HG02938 (cell line): ENCODE measurements around the gene FIGNL1.

ENCODE experiments used
- ATAC-seq: cut with Tn5 transposase; IDR thresholded peaks from one replicate; pipeline ENCODE4 v1.9.1; 2021; ENCODE audit warnings: mild to moderate bottlenecking, moderate library complexity; ENCODE audit not compliant: unreplicated experiment

Gene FIGNL1, protein sequence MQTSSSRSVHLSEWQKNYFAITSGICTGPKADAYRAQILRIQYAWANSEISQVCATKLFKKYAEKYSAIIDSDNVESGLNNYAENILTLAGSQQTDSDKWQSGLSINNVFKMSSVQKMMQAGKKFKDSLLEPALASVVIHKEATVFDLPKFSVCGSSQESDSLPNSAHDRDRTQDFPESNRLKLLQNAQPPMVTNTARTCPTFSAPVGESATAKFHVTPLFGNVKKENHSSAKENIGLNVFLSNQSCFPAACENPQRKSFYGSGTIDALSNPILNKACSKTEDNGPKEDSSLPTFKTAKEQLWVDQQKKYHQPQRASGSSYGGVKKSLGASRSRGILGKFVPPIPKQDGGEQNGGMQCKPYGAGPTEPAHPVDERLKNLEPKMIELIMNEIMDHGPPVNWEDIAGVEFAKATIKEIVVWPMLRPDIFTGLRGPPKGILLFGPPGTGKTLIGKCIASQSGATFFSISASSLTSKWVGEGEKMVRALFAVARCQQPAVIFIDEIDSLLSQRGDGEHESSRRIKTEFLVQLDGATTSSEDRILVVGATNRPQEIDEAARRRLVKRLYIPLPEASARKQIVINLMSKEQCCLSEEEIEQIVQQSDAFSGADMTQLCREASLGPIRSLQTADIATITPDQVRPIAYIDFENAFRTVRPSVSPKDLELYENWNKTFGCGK

DNA sequence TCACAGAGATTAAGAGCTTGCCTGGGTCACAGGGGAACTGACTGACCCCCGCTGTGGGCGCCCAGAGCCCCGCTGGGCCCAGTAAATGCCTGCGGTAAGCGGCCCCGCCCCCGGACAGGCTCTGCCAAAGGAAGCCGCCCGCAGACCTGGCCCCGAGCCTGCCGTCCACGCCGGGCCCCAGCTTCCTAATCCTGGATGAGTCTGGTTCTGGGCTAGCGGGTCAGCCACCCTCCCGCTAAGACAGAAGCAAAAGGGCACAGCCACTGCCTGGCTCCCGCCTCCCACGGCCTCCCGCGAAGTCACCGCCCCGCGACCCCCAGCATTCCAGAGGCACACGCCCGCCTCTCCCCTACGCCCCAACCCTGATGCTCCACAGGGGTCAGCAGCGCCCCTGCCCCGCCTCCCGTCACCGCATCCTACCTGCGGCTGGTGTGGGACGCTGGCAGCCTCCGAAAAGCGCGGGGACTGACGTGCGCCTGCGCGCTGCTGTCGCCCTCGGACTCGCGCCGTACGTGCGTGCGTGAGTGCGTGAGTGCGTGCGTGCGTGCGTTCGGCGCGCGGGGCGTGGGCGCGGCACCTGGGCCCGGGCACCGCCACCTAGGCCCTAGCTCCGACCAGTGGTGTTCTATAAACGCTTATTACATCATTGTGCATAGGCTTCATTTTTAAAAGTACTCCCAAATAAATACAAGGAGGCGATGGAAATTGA is at the start of gene FIGNL1:
TSS of gene FIGNL1 (minus strand) at position 470 of the 709 bp plus-strand sequence. CDS start 3,063 bp downstream, outside the sequence.
- ATAC-seq, result peak; percentile 66

DNA sequence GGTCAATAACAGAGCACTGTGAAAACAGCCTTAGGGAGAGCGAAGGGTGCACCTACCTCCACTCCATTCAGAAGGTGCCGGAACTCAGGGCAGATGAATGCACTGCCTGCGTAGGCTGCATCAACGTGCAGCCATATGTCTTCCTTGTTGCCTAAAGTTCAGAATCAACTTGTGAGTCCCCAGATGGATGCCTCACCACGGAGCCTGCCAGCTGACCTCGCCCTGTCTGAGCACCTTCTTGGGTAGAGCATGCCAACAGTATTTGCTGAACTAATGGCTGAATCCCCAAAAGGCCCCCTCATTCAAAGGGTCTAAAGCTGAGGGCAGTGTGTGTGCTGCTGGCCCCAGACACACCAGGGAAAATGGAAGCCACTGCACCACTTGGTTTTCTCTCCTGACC is 48.9 kb upstream of the FIGNL1 start:
- ATAC-seq, result no peak

DNA sequence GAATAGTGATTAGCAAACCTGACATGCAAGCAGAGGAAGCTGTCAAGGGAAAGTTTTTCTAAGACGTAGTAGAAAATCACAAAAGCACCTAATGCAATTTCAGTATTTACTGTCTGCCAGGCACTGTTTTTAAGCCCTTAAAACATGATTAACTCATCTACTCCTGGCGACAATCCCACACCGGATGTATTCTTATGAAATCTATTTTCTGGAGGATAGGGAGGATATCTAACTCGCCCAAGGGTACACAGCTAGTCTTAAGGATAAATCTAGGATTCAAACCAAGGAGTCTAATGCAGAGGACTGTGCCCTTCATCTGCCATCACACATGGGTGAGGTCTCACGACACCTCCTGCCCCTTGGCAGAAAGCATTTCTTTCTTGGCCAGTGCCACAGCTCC is 47.8 kb upstream of the FIGNL1 start:
- ATAC-seq, result no peak

DNA sequence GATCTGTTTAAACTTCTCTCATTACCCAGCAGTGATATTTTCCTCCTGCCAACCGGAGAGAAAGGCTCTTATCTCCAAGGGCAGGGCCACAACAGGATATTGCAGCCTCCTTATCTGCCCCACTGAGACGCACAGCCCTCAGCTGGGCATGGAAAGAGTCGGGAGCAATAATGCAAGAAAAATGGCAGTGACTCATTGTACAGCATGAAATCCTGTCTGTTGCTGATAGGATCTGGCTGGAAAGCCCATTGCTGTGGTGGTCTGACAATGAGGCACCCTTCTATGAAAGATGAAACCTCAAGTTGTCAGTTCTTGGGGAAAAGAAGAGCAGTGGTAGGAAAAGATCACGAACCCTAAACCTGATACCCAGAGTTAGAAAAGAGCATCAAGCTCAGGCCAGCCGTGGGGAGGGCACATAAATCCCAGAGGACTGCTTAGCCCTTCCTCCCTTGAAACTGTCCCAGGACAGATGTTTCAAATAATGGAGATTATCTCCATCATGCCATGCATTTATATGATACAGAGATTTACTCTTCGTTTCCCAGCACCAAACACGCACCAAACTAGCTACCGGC is 47.0 kb upstream of the FIGNL1 start:
- no peak for ATAC-seq

DNA sequence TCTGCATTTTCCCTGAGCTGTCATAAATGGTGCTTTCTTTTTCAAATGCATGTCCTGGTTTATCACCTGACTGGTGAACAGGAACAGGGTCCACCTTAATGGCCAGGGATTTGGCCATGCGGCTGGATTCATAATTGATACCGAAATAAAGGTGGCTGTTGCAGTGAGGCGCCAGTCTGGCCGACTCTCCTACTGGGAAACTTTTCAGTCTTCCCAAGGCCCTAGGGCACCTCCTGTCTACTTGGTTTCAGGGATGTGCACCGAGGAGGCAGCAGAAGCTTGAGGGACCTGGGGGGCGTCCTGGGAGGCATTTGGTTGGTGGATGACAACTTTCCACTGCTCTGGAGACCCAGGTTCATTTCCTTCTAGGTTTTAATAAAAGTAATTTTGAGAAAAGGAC is 46.4 kb upstream of the FIGNL1 start:
- ATAC-seq, result no peak

DNA sequence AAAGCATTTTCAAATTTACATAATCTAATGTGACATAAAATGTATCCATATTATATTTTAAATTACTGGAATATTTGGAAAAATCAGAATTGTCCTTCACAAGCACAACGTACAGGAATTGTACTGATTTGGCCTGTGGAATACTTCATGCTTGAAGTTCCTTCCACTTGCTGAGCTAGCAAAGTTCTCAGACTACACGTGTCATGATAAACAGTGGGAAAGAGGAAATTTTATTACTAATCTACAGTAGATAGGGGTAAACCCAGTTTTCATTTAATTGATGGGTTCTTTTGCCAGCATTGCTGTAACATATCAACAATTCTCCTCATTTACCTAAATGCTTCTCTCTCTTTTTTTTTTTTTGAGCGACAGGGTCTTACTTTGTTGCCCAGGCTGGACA is 45.6 kb upstream of the FIGNL1 start:
- ATAC-seq, result no peak

DNA sequence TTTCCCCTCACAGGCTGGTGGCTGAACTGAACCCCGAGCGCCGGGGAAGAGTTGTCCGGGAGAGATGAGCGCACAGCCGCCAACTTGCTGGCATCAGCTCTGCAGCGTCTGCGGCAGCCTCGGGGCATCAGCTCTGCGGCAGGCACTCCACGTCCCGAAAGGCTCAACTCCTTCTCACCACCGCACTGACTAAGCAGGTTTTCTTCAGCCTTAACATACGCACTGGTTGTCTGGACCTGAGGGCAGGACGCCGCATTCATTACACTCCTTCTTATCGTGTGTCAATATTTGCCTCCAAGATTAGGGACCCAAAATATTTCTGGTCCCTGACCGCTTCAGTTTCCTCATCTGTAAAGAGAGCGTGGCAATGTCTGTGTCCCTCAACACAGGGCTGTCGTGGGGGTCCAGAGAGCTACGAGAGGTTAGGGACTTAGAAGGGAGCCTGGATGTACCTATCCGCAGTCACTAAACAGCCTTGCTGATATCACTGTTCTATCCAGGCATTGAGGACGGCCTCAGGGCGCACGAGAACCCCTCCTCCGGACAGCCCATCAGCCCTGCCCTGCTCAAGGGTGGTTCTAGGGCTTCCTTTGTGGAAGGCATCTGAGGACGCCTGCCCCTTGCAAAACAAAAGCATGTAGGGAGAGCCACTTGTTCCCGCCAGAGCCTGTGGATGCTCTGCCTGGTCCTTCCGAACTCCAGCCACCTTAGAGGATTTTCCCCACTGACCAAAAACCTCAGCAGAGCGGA is 42.8 kb upstream of the FIGNL1 start:
- no peak for ATAC-seq

DNA sequence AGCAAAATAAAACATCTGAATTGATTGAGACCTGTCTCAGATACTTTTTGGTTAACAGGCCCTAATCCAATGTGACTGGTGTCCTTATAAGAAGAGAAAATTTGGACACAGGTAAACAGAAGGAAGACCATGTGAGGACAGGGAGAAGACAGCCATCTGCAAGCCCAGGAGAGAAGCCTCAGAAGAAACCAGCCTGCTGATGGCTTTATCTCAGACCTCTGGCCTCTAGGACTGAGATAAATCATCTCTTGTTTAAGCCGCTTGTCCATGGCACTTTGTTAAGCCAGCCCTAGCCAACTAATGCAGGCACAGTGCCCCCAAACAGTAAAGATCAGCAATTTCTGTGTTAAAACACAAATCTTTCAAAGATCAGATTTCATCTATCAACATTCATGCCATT is 41.8 kb upstream of the FIGNL1 start:
- ATAC-seq, result no peak

DNA sequence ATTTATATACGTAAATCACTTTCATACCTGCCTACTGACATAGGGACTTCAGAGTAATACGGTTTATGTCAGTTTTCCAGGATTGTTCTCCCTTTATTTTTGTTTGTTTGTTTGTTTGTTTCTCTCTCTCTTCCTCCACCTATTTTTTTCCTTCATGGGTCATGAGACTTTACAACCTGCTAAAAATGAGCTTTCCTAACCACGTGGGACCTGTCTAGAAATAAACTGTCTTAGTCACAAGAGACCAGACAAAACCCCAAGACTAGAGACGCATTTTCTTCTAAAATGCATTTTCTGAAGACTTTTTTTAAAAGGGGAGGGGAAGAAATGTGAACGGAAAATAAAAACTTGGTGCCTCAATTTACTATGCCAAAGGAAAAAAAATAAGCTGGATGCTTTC is 41.1 kb upstream of the FIGNL1 start:
- no peak for ATAC-seq

DNA sequence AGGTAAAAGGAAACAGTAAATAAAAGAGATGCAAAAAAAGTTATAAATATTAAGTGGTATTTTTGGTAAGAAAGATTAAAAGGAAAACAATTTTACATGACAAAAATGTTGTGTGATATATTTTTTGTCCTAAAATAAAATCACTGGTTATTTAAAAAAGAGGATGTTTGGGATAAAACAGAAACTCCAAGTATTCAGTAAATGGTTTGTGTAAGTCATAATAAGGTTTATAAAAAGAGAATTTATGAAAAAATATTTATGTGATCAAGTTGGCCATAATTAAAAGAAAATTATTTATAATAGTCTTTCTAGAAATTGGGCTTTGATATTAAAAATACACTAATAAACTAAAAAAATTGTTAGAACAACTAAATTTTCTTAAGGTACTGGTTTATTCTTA is 38.2 kb upstream of the FIGNL1 start:
- no peak for ATAC-seq

DNA sequence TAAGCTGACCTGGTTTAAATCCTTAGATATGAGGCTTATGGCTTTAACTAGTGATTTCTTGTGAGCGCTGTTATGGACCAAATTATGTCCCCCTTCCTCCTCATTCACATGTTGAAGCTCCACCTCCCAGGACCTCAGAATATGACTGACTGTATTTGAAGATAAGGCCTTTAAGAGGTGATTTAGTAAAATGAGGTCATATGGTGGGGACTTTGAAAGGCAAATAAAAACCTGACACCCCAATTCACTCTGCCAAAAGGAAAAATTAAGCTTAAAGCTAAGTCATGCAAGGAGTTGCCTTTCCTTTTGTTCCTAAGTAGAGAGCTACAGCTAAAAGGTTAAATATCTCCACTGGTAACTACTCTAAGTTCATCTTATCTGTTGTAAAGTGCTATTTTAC is 36.4 kb upstream of the FIGNL1 start:
- no peak for ATAC-seq

DNA sequence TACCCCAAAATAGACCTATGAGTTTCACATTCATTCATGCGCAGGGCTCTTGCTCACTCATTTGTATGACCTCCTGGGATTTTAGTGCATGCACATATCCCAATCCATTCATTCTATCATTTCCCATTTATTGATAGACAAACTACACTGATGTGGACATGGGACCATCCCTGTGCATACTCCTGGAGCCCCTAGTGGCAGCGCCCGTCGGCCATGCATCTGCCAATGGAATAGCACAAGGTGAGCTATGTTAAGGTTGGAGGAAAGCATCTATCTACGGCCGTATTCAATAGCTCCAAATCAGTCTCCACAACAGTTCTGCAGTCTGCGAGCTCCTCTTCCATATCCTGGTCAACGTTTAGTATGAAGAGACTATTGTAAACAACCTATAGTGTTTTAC is 31.7 kb upstream of the FIGNL1 start:
- ATAC-seq, result no peak

DNA sequence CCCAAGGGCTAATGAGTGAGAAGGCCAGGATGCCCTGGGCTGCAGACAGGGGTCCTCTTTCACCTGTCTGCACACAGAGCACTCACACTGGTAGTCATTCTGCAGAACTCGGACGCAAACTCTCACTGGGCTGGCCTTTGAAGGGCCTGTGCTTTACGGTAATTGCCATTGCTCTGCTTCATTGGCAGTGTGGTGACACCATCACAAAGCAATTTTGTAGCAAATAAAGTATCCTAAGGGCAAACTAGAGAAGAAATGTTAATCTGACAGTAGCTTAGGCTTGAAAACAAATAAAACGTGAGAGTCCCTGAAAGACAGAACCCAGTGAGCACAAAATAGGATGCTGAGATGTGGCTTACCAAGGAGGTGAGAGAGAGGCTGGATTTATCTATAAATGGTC is 30.6 kb upstream of the FIGNL1 start:
- no peak for ATAC-seq

DNA sequence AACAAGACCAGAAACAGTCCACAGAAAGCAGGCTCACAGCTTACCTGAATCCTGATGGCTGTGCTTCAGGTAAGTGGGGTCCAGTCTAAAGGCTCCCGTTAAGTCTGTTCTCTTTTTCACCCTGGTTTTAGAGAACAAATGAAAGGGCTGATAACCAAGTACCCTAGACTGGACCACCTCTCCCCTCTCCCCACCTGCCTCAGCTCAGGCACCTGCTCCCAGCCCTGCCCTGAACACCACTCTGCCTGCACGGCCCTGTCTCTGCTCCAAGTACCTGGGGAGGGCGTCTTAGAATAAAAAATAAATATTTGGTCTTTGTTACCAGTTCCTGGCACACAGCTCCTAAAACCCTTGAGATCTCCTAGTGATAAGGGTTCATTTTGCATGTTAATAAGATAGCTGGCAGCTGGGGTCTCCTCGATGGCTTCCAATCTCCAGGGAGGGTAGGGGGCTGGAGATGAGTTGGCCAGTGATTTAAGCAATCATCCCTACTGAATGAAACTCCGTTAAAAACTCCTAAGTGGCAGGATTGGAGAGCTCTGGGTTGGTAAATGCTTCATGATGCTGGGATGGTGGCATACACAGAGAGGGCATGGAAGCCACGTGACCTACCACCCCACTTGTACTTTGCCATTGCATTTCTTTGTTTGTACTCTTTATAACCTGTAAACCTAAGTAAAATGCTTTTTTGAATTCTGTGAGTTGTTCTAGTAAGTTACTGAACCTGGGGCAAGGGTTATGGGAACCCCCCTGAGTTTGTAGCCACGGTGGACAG is 29.8 kb upstream of the FIGNL1 start:
- ATAC-seq, result no peak

DNA sequence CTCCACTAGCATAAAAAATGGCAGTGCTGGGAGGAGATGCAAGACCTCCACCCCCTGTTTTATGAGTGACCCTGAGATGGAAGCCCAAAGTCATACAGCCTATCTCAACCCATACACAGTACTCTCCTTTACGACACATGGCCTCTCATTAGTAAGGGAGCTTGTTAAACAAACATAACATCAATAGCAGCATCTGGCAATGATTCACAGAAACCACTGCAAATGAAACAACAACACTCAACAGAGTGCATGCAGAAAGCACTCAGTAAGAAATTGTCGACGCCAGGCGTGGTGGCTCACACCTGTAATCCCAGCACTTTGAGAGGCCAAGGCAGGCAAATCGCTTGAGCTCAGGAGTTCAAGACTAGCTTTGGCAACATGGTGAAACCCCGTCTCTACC is 27.5 kb upstream of the FIGNL1 start:
- no peak for ATAC-seq

DNA sequence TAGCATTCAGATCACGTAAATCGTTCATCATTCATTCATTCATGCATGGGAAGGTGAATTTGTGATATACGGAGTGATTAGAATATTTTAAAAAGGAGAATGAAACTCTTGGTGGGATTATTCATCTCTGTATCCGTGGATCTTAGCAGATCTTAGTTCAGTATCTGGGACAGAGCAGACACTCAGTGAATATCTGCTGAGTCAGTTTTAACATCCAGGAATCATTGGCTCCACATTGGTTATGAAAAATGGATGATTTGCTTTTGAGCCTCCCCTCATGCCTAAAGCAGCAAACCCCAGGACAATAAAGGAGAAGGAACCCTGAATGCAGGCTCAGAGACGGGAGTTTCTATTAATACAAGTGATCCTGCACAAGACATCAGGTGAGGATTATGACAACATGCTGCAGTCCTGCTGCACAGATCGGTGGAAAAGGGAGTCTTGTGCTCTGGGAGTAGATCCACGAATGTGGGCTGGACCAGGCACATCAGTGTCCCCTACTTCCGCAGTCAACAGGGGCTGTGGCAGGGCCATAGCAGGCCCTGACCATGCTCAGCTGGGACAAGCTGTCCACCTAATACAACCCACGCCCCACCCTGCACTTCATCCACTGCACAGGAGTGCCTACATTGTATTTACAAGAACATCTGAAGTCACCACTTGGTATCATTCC is 26.9 kb upstream of the FIGNL1 start:
- ATAC-seq, result no peak

DNA sequence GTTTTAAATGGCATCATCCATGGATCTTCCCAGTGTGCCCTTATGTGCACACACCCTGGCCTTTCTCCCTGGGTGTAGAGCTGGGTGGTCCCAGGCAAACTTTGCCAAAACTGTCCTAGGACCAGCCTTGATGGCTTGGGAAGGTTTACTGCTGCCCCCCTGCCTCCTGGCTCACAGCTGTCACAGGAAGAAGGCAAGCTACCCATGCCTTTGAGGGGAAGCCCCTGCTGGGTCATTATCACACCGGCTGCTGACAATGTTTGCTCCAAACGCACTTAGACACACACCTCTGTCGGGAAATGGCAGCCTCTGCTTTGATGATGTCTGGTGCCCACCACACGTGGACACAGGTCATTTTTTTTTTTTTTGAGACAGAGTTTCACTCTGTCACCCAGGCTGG is 25.2 kb upstream of the FIGNL1 start:
- peak; percentile 44 for ATAC-seq

DNA sequence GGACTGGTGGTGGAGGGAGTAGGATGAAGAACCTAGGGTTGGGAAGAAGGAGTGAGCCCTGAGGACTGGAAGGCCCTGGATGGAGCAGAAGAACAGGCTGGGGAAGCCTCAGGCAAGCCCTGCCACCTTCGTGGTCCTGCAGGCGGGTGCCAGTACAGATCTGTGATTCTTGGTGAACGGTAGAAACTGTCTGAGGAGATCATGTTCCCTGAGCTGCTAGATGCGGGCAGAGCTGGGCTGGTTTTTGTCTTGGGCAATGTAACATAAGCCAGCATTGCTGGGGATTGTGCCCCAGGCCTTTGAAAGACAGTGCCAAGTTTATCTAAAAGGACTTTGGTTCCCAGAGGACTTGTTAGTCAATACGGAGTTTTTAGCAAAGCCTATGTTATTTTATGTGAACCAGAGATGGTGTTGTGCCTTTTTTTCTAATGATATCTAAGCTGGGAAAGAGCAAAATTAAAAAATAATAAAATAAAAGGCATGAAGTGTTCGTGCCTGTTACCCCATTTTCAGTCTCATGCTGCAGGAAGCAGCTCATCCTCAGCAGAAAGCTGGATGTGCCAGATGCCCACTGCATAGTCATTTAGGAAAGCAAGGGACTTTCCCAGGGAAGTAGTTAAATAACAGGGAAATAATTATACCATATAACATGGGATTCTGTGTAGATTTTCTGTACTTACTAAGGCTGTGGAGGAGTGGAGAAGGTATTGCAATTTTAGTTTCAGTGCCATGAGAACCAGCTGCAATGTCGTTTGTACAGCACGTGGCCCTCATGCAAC is 24.4 kb upstream of the FIGNL1 start:
- ATAC-seq, result no peak

DNA sequence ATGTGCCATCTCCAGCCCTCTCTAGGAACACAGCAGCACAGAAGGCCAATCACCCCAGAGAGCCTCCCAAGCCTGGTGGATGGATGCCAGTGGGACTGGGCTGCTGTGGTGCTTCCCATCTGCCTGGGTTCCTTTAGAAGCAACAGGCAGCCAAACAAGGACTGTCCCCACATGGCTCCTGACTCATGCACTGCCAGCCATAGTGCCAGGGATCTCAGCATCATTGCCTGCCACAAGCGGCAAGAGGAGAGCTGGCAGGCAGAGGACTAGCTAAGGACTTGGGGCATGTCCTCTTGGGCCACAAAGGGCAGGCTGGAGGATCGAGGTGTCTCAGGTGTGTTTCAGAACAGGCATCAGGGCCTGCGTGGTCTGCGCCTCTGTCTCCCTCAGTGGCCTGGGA is 23.4 kb upstream of the FIGNL1 start:
- no peak for ATAC-seq
